NCI-H524 treated with DMSO at 0.1 percent for 48 hours (cell line): ENCODE measurements around the gene ATP8A2.

Experiments used
- DNase-seq: peaks from one replicate; lab custom pipeline; 2025; lab: John Stamatoyannopoulos, UW

ATP8A2 gene

DNA sequence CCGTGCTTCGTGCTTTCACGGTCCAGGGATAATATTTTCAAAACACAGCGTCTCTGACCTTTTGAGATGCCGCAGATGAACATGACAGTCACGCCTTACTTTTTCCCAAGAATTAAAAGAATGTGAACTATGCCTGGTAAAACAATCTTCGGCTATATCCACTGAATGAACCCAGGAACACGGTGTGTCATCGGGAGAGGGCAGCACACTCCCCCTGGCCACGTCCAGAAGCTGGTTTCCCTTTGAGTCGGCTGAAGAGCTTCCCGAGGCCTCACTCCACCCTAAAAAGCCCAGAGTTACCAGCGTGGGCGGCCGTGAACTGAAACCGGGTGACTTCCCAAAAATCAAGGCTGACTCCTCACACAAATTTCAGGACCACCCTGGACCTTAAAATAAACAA lies 702.9 kb downstream of the ATP8A2 start:
- no peak for DNase-seq
